ENCODE results near the gene ADGRG1.

ADGRG1 gene

DNA sequence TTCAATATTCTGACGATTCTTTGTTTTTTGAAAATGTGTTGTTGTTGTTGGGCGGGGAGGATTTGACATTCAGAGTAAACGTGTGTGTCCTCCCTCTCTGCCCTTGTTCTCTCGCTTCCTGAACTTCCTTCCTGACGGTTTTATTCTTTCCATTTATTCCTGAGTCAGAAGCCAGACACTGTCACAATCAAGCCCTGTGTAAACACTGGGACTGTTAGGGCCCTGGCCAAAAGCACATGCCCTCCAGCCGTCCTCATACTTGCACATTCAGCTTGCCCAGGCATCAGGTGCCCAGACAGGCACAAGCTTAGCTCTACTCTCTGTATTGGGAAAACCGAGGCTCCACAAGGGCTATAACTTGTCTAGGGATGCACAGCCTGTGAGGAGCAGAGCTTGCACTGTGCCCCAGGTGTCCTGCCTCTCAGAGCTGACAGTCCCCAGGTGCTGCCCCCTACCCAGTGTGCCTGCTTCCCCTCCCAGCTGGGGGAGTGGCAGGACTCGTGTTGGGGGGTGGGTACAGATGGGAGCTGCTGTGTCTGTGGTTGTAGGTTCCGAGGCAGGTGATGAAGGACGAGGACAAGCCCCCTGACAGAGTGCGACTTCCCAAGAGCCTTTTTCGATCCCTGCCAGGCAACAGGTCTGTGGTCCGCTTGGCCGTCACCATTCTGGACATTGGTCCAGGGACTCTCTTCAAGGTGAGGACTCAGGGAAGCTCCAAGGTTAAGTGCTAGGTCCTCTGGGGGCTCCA is 49.4 kb downstream of the ADGRG1 start:
- Histone ChIP-seq H3K27ac (ENCODE audit: insufficient read depth in 1 of 2, low read depth in 1 of 2, low read length in 2 of 2, poor library complexity in 1 of 2, severe bottlenecking in 2 of 2) (no peak overlapping the region), H3K9me3 (ENCODE audit: control extremely low read depth in 1 of 5, control insufficient read depth in 4 of 5, insufficient read depth in 2 of 5, low read depth in 1 of 5, low read length in 4 of 5) (no peaks in the 10 kb centered on the region), H3K36me3 (ENCODE audit: control insufficient read depth in 4 of 4, insufficient read depth in 4 of 4, low read length in 3 of 4) (no peaks in the 10 kb centered on the region), H3K27me3 (replicated peaks in 2 of 5; ENCODE audit: control insufficient read depth in 4 of 5, insufficient read depth in 5 of 5, low read length in 4 of 5) (no peaks in the 10 kb centered on the region), H3K4me1 (ENCODE audit: control extremely low read depth in 1 of 4, control insufficient read depth in 4 of 4, insufficient read depth in 4 of 4, low read length in 3 of 4) (peaks cover 3 to 71% (median 61%) of the 10 kb centered on the region in 4 experiments), H3K4me3 (ENCODE audit: control insufficient read depth in 1 of 7, extremely low read depth in 1 of 7, insufficient read depth in 4 of 7, low read depth in 2 of 7, low read length in 6 of 7) (no peak overlapping the region)
- 74% methylated on average over 14 of the region's 14 CpGs for WGBS (ENCODE audit: insufficient coverage)
- ChIA-PET POLR2A (no interaction called here), CTCF (interaction anchor here (0.8 to 1.5 kb wide), 7 partner anchors 10 to 58 kb away, joined by 3 to 9 read pairs (median 4); partner anchors contain the start of genes ADGRG3 and KATNB1)
- DNase-seq: no peak

DNA sequence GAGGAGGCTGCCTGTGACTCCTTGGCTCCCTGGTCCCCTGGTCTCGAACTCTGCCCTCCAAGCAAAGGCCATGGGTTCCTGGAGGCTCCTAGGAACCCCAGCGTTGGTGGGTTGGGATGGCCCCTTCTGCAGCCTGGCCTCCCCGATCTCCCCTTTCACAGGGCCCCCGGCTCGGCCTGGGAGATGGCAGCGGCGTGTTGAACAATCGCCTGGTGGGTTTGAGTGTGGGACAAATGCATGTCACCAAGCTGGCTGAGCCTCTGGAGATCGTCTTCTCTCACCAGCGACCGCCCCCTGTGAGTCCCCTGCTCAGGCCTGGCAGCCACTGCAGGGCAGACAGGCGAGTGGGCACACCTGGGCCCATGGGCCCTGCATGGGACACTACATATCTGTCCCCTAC is 50.6 kb downstream of the ADGRG1 start:
- CTCF ChIA-PET: interaction anchor here (1.5 kb wide), 1 partner anchor 57 kb away, joined by 4 read pairs; the partner anchor contains the start of gene KATNB1
- over 99% methylated on average over 9 of the region's 12 CpGs for WGBS (ENCODE audit: insufficient coverage)

DNA sequence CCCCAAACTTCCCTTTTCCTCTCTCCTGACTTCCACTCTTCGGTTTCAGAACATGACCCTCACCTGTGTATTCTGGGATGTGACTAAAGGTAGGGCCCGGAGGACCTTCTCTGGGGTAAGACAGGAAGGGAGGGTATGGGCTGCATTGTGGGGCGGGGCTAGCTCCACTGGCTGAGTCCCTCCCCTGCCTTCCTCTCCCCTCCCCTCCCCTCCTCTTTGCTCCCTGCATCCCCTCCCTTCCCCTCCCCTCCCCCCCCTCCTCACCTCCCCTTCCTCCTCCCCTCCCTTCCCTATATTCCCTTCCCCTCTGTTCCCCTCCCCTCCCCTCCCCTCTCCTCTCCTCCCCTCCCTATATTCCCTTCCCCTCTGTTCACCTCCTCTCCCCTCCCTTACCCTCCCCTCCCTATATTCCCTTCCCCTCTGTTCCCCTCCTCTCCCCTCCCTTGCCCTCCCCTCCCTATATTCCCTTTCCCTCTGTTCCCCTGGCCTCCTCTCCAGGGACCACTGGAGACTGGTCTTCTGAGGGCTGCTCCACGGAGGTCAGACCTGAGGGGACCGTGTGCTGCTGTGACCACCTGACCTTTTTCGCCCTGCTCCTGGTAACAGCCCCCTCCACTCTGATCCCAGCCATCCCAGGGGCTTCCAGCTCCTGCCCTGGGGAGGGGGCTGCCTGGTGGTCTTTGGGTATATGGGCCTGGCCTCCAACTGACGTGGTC is 51.5 kb downstream of the ADGRG1 start:
- peaks cover 3 to 90% (median 79%) of the 10 kb centered on the region in 4 experiments for H3K4me1 ChIP-seq (ENCODE audit: control extremely low read depth in 1 of 4, control insufficient read depth in 4 of 4, insufficient read depth in 4 of 4, low read length in 3 of 4)
- no peaks in the 10 kb centered on the region for H3K27me3 ChIP-seq (replicated peaks in 2 of 5; ENCODE audit: control insufficient read depth in 4 of 5, insufficient read depth in 5 of 5, low read length in 4 of 5)
- DNase-seq: peak in 2 of 3 donors; percentile 28 to 44
- H3K9me3 ChIP-seq (ENCODE audit: control extremely low read depth in 1 of 5, control insufficient read depth in 4 of 5, insufficient read depth in 2 of 5, low read depth in 1 of 5, low read length in 4 of 5): no peaks in the 10 kb centered on the region
- H3K27ac ChIP-seq (ENCODE audit: insufficient read depth in 1 of 2, low read depth in 1 of 2, low read length in 2 of 2, poor library complexity in 1 of 2, severe bottlenecking in 2 of 2): no peak overlapping the region
- H3K4me3 ChIP-seq (ENCODE audit: control insufficient read depth in 1 of 7, extremely low read depth in 1 of 7, insufficient read depth in 4 of 7, low read depth in 2 of 7, low read length in 6 of 7): peak overlapping the region in 2 of 7 experiments; percentile 4 to 54
- CTCF ChIA-PET: interaction anchor here (0.7 to 9.5 kb wide), 7 partner anchors 9 to 56 kb away, joined by 3 to 72 read pairs (median 6); partner anchors contain the start of gene DRC7
- WGBS (ENCODE audit: insufficient coverage): 91% methylated on average over 3 of the region's 7 CpGs
- H3K36me3 ChIP-seq (ENCODE audit: control insufficient read depth in 4 of 4, insufficient read depth in 4 of 4, low read length in 3 of 4): no peaks in the 10 kb centered on the region
- POLR2A ChIA-PET: no interaction called here

More for the DNA sequence above, 50.6 kb downstream of the ADGRG1 start:
- no peaks in the 10 kb centered on the region for H3K27me3 ChIP-seq (replicated peaks in 2 of 5; ENCODE audit: control insufficient read depth in 4 of 5, insufficient read depth in 5 of 5, low read length in 4 of 5)
- no peak for DNase-seq
- H3K4me1 ChIP-seq (ENCODE audit: control extremely low read depth in 1 of 4, control insufficient read depth in 4 of 4, insufficient read depth in 4 of 4, low read length in 3 of 4): peaks cover 3 to 83% (median 70%) of the 10 kb centered on the region in 4 experiments
- H3K4me3 ChIP-seq (ENCODE audit: control insufficient read depth in 1 of 7, extremely low read depth in 1 of 7, insufficient read depth in 4 of 7, low read depth in 2 of 7, low read length in 6 of 7): peak overlapping the region in 2 of 7 experiments; percentile 19 to 33
- POLR2A ChIA-PET: no interaction called here
- H3K9me3 ChIP-seq (ENCODE audit: control extremely low read depth in 1 of 5, control insufficient read depth in 4 of 5, insufficient read depth in 2 of 5, low read depth in 1 of 5, low read length in 4 of 5): no peaks in the 10 kb centered on the region
- H3K36me3 ChIP-seq (ENCODE audit: control insufficient read depth in 4 of 4, insufficient read depth in 4 of 4, low read length in 3 of 4): no peaks in the 10 kb centered on the region
- H3K27ac ChIP-seq (ENCODE audit: insufficient read depth in 1 of 2, low read depth in 1 of 2, low read length in 2 of 2, poor library complexity in 1 of 2, severe bottlenecking in 2 of 2): no peak overlapping the region

DNA sequence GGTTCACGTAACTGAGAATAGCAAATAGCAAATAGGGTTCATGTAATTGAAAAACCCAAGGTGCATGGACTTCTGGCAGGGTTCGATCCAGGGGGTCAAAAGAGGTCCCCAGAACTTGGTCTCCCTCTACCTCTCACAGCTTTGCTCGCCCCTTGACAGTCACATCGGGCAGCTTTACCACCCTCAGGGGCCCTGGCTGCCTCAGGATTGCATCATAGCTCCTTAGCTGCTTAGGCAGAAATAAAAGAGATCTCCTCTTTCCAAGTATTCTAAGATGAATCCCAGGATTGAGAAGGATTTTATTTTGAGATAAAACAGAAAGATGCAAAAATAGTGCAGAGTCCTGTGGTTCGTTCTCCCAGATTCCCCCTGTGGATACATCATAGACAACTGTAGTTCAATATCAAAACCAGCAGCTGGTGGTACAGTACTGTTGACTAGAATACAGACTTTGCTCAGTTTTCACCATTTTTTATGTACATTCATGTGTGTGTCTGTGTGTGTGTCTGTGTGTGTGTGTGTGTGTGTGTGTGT is 52.5 kb downstream of the ADGRG1 start:
- H3K9me3 ChIP-seq (ENCODE audit: control extremely low read depth in 1 of 5, control insufficient read depth in 4 of 5, insufficient read depth in 2 of 5, low read depth in 1 of 5, low read length in 4 of 5): no peaks in the 10 kb centered on the region
- H3K4me3 ChIP-seq (ENCODE audit: control insufficient read depth in 1 of 7, extremely low read depth in 1 of 7, insufficient read depth in 4 of 7, low read depth in 2 of 7, low read length in 6 of 7): peak overlapping the region in 1 of 7 experiments; percentile 15
- H3K4me1 ChIP-seq (ENCODE audit: control extremely low read depth in 1 of 4, control insufficient read depth in 4 of 4, insufficient read depth in 4 of 4, low read length in 3 of 4): peaks cover 3 to 88% (median 74%) of the 10 kb centered on the region in 4 experiments
- peaks cover 0 to 3% (median 0%) of the 10 kb centered on the region in 4 experiments for H3K36me3 ChIP-seq (ENCODE audit: control insufficient read depth in 4 of 4, insufficient read depth in 4 of 4, low read length in 3 of 4)
- CTCF ChIA-PET: interaction anchor here (0.7 to 9.5 kb wide), 12 partner anchors 9 to 99 kb away, joined by 3 to 72 read pairs (median 5); partner anchors contain the start of genes DRC7 and KATNB1
- DNase-seq: peak; percentile 32 to 54 (median 46)
- H3K27me3 ChIP-seq (replicated peaks in 2 of 5; ENCODE audit: control insufficient read depth in 4 of 5, insufficient read depth in 5 of 5, low read length in 4 of 5): no peaks in the 10 kb centered on the region
- WGBS (ENCODE audit: insufficient coverage): 89% methylated on average over 3 of the region's 5 CpGs
- POLR2A ChIA-PET: no interaction called here
- H3K27ac ChIP-seq (ENCODE audit: insufficient read depth in 1 of 2, low read depth in 1 of 2, low read length in 2 of 2, poor library complexity in 1 of 2, severe bottlenecking in 2 of 2): no peak overlapping the region

DNA sequence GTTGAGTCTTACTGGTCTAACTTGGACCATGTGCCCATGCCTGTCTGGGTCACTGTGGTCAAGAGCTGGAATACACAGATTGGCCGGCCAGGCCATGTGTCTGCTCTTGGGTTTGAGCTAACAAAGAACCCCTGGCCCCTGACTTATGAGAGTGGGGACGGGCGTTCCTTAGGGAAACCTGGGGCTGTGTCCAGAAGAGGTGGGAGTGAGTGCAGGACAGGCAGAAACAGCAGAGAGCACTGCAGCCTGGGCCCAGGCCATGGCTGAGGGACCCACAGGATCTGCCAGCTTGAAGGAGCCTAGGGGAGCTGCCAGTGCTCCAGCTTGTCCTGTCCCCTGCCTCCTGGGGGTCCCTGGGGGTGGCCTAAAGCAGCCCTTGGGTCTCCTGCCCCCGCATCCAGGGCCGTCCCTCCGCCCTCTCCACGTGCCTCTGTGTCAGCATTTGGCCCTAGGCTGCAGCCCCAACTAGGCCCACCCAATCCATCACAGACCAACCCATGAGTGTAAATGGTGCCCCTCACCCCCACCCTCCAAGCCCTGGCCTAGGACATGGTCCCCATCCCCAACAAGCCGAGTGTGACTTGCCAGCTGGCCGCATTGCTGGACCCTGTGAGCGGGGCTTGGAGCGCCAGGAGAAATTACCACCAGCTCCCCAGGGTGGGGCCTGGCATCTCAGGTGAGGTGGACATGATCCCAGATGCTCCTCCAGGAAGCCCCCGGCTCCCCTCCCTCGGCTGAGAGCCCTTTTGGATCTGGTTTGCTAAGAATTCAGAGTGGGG is 53.7 kb downstream of the ADGRG1 start:
- WGBS (ENCODE audit: insufficient coverage): 96% methylated on average over 7 of the region's 13 CpGs
- CTCF ChIA-PET: interaction anchor here (0.6 to 9.5 kb wide), 10 partner anchors 7 to 207 kb away, joined by 3 to 72 read pairs (median 6); partner anchors contain the start of gene KATNB1

DNA sequence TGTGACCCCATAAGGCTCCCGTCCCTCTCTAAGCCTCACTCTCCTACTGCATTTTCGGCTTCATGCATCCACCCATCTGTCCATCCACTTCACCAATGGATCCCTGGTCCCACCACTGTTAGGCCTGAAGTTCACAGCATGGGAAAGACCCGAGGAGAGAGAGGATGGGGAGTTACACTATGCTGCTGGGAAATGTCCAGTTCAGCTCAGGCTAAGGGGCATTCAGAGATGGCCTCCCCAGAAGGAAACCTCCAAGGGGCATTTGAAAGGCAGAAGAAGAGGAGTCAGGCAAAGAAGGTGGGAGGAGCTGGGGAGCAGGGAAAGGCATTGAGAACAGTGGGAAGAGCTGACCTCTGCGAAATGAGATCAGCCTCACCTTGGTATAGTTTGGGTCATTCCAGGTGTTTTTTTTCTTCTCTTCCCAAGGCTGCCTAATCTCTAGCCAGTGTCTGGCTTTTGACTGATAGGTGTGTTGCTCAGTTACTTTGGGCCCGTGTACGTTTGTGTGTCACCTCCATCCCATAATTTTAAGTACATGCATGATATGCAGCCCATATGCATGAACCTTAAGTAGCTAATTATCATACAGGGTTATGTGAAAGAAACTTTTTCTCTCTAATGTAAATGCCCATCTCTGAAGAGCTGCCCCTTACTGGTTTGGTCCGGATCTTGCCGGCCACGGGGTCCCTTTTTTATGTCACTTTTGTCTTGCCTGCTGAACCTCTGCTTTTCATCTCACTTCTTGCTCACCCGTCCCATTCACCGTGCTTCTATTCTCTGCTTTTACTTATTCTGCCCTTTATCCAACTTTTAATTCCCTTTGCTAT is 54.6 kb downstream of the ADGRG1 start:
- ChIA-PET POLR2A (no interaction called here), CTCF (interaction anchor here (0.6 to 9.5 kb wide), 6 partner anchors 8 to 208 kb away, joined by 3 to 72 read pairs (median 14); no protein-coding TSS in a partner anchor)
- Histone ChIP-seq H3K27me3 (replicated peaks in 2 of 5; ENCODE audit: control insufficient read depth in 4 of 5, insufficient read depth in 5 of 5, low read length in 4 of 5) (no peaks in the 10 kb centered on the region), H3K4me3 (ENCODE audit: control insufficient read depth in 1 of 7, extremely low read depth in 1 of 7, insufficient read depth in 4 of 7, low read depth in 2 of 7, low read length in 6 of 7) (no peak overlapping the region), H3K9me3 (ENCODE audit: control extremely low read depth in 1 of 5, control insufficient read depth in 4 of 5, insufficient read depth in 2 of 5, low read depth in 1 of 5, low read length in 4 of 5) (no peaks in the 10 kb centered on the region), H3K4me1 (ENCODE audit: control extremely low read depth in 1 of 4, control insufficient read depth in 4 of 4, insufficient read depth in 4 of 4, low read length in 3 of 4) (peaks cover 6 to 89% (median 74%) of the 10 kb centered on the region in 4 experiments), H3K27ac (ENCODE audit: insufficient read depth in 1 of 2, low read depth in 1 of 2, low read length in 2 of 2, poor library complexity in 1 of 2, severe bottlenecking in 2 of 2) (no peak overlapping the region), H3K36me3 (ENCODE audit: control insufficient read depth in 4 of 4, insufficient read depth in 4 of 4, low read length in 3 of 4) (peaks cover 0 to 3% (median 0%) of the 10 kb centered on the region in 4 experiments)
- no peak for DNase-seq
- 98% methylated on average over 6 of the region's 11 CpGs for WGBS (ENCODE audit: insufficient coverage)

More for the DNA sequence above, 53.7 kb downstream of the ADGRG1 start:
- DNase-seq: no peak
- POLR2A ChIA-PET: no interaction called here
- H3K27ac ChIP-seq (ENCODE audit: insufficient read depth in 1 of 2, low read depth in 1 of 2, low read length in 2 of 2, poor library complexity in 1 of 2, severe bottlenecking in 2 of 2): no peak overlapping the region
- H3K36me3 ChIP-seq (ENCODE audit: control insufficient read depth in 4 of 4, insufficient read depth in 4 of 4, low read length in 3 of 4): peaks cover 0 to 3% (median 0%) of the 10 kb centered on the region in 4 experiments
- peaks cover 0 to 87% (median 72%) of the 10 kb centered on the region in 4 experiments for H3K4me1 ChIP-seq (ENCODE audit: control extremely low read depth in 1 of 4, control insufficient read depth in 4 of 4, insufficient read depth in 4 of 4, low read length in 3 of 4)
- no peaks in the 10 kb centered on the region for H3K9me3 ChIP-seq (ENCODE audit: control extremely low read depth in 1 of 5, control insufficient read depth in 4 of 5, insufficient read depth in 2 of 5, low read depth in 1 of 5, low read length in 4 of 5)
- H3K4me3 ChIP-seq (ENCODE audit: control insufficient read depth in 1 of 7, extremely low read depth in 1 of 7, insufficient read depth in 4 of 7, low read depth in 2 of 7, low read length in 6 of 7): no peak overlapping the region
- H3K27me3 ChIP-seq (replicated peaks in 2 of 5; ENCODE audit: control insufficient read depth in 4 of 5, insufficient read depth in 5 of 5, low read length in 4 of 5): no peaks in the 10 kb centered on the region
